ENCODE measurements around the gene EFCC1. TPM values are rescaled to one million over a fixed set of nuclear protein-coding genes. Genes with fewer than 3 reads are reported as not detected.
A peak's percentile ranks its signal among the peaks of the same experiment; 100 is the strongest.

Gene EFCC1
- total RNA-seq, 1 donor from 2014 or later, result 15.9 TPM

GRCh38 chr3:129047553-129047839 lies 46.4 kb downstream of the EFCC1 start:
- Mint-ChIP-seq H3K4me1 (ENCODE audit: unreplicated experiment) (peaks cover 6% of the 10 kb centered on the region), H3K27ac (ENCODE audit: unreplicated experiment) (no peak overlapping the region), H3K36me3 (ENCODE audit: low read depth, unreplicated experiment) (peaks cover 13% of the 10 kb centered on the region), H3K27me3 (ENCODE audit: unreplicated experiment) (peaks cover 11% of the 10 kb centered on the region), H3K4me3 (ENCODE audit: unreplicated experiment) (no peak overlapping the region), H3K9me3 (ENCODE audit: unreplicated experiment) (peaks cover 5% of the 10 kb centered on the region)
- DNase-seq (ENCODE audit: low spot score), result no peak
- TF ChIP-seq, protein P1, sequence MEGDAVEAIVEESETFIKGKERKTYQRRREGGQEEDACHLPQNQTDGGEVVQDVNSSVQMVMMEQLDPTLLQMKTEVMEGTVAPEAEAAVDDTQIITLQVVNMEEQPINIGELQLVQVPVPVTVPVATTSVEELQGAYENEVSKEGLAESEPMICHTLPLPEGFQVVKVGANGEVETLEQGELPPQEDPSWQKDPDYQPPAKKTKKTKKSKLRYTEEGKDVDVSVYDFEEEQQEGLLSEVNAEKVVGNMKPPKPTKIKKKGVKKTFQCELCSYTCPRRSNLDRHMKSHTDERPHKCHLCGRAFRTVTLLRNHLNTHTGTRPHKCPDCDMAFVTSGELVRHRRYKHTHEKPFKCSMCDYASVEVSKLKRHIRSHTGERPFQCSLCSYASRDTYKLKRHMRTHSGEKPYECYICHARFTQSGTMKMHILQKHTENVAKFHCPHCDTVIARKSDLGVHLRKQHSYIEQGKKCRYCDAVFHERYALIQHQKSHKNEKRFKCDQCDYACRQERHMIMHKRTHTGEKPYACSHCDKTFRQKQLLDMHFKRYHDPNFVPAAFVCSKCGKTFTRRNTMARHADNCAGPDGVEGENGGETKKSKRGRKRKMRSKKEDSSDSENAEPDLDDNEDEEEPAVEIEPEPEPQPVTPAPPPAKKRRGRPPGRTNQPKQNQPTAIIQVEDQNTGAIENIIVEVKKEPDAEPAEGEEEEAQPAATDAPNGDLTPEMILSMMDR (IDR thresholded peaks at IDR 0.05; ENCODE audit: unreplicated experiment), result no peak

DNA sequence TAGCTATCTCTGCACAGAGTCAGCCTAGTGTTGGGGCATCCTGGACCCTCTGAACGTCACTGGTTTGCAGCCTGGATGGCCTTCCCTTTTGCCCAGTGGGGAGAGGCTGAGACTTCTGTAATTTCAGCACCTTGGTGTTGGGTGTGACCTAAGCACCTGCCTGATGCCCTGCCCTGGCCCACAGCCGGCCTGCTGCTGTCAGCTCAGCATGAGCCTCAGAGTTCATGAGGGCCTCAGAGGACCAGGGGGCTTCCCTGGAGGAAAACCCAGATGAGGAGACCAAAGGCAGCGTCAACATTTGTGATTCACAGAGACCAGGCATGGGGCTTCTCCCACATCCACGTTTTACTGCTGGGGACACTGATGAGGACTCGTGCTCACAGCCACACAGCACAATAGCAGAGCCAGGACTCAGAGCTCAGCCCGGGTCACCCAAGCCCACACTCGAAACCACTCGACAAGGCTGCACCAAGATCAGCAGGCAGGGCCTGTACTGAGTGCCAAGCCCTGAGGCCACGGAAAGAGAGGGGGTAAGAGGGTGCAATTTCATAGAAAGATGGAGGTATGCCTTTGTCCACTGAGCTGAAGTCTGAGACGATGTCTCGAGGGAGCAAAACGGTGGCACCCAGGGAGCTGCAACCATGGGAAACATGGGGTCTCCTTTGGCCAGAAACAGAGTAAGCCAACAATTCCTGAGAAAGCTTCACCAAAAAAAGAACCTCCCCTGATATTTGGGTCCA lies 49.6 kb downstream of the EFCC1 start:
- H3K9me3 Mint-ChIP-seq (ENCODE audit: unreplicated experiment), result peaks cover 5% of the 10 kb centered on the region
- peaks cover 24% of the 10 kb centered on the region for H3K4me1 Mint-ChIP-seq (ENCODE audit: unreplicated experiment)
- TF ChIP-seq, protein P1 (IDR thresholded peaks at IDR 0.05; ENCODE audit: unreplicated experiment), result no peak
- H3K36me3 Mint-ChIP-seq (ENCODE audit: low read depth, unreplicated experiment), result peaks cover 6% of the 10 kb centered on the region
- peaks cover 10% of the 10 kb centered on the region for H3K27me3 Mint-ChIP-seq (ENCODE audit: unreplicated experiment)
- H3K4me3 Mint-ChIP-seq (ENCODE audit: unreplicated experiment), result no peak overlapping the region
- H3K27ac Mint-ChIP-seq (ENCODE audit: unreplicated experiment), result no peak overlapping the region
- no peak for DNase-seq (ENCODE audit: low spot score)

DNA sequence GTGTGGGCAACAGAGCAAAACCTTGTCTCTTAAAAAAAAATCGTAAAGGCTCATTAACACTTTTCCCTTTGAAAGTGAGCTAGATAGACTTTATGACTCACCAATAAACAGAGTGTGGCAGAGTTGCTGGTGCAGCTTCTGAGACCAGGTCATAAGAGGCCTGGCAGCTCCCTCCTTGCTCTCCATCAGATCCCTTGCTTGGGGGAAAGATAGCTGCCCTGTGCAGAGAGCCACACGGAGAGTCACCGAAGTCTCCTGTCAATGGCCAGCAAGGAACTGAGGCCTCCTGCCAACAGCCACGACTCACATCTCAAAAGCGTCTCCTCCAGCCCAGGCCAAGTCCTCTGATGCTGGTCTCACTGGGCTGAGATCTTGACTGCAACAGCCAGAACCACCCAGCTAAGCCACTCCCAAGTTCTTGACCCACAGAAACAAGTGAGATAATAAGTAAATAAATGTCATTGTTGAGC lies 50.8 kb downstream of the EFCC1 start:
- H3K36me3 Mint-ChIP-seq (ENCODE audit: low read depth, unreplicated experiment), result peaks cover 6% of the 10 kb centered on the region
- H3K9me3 Mint-ChIP-seq (ENCODE audit: unreplicated experiment), result peaks cover 5% of the 10 kb centered on the region
- DNase-seq (ENCODE audit: low spot score), result no peak
- no peak overlapping the region for H3K27ac Mint-ChIP-seq (ENCODE audit: unreplicated experiment)
- peaks cover 10% of the 10 kb centered on the region for H3K27me3 Mint-ChIP-seq (ENCODE audit: unreplicated experiment)
- no peak overlapping the region for H3K4me3 Mint-ChIP-seq (ENCODE audit: unreplicated experiment)
- TF ChIP-seq, protein P1 (IDR thresholded peaks at IDR 0.05; ENCODE audit: unreplicated experiment), result no peak
- peaks cover 31% of the 10 kb centered on the region for H3K4me1 Mint-ChIP-seq (ENCODE audit: unreplicated experiment)

DNA sequence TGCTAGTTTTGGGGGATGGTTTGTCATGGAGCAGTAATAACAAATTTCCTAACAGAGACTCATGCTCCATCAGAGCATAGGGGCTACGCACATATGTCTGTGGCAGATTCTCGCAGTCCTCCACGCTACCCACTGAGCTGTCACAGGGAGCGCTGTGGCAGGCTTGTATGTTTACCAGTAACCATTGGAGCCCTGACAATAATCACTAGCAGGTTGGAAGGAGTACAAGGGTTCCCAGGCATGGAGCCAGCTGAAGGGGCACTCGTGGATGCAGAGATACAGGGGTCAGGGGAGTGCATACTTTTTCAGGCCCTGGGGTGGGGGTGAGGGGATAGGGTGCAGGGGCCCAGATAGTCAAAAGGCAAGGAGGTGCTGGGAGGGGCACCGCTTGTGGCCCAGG lies 51.6 kb downstream of the EFCC1 start:
- Mint-ChIP-seq H3K4me1 (ENCODE audit: unreplicated experiment) (peaks cover 36% of the 10 kb centered on the region), H3K9me3 (ENCODE audit: unreplicated experiment) (peaks cover 5% of the 10 kb centered on the region), H3K36me3 (ENCODE audit: low read depth, unreplicated experiment) (peaks cover 11% of the 10 kb centered on the region), H3K27ac (ENCODE audit: unreplicated experiment) (peak overlapping the region; percentile 13), H3K27me3 (ENCODE audit: unreplicated experiment) (peaks cover 10% of the 10 kb centered on the region), H3K4me3 (ENCODE audit: unreplicated experiment) (no peak overlapping the region)
- DNase-seq (ENCODE audit: low spot score), result no peak
- TF ChIP-seq, protein P1 (IDR thresholded peaks at IDR 0.05; ENCODE audit: unreplicated experiment), result no peak

- Mint-ChIP-seq H3K4me3 (ENCODE audit: unreplicated experiment) (no peak overlapping the region), H3K36me3 (ENCODE audit: low read depth, unreplicated experiment) (peaks cover 5% of the 10 kb centered on the region), H3K27me3 (ENCODE audit: unreplicated experiment) (peaks cover 6% of the 10 kb centered on the region), H3K9me3 (ENCODE audit: unreplicated experiment) (no peaks in the 10 kb centered on the region), H3K27ac (ENCODE audit: unreplicated experiment) (peak overlapping the region; percentile 44), H3K4me1 (ENCODE audit: unreplicated experiment) (peaks cover 42% of the 10 kb centered on the region)
- TF ChIP-seq, protein P1 (IDR thresholded peaks at IDR 0.05; ENCODE audit: unreplicated experiment), result no peak
- no peak for DNase-seq (ENCODE audit: low spot score)
Measured at GRCh38 chr3:129054605-129055104, 53.6 kb downstream of the EFCC1 start.
